Endothelial cell of umbilical vein (primary cell): Measurements from ENCODE around the gene TAF1L. TPM values are rescaled to one million over a fixed set of nuclear protein-coding genes. Genes with fewer than 3 reads are reported as not detected.

Source experiments
- BruUV-seq: library from RNA; stranded (reverse); fragments of 400-500 nt; replicated peaks from 2 replicates; lab custom pipeline; 2021; lab: Mats Ljungman, UMichigan
- CTCF ChIA-PET: fragments of 300-600, 350-600 bp; sonication (Branson Sonifier 250); formaldehyde crosslinking; loops from one replicate; lab custom pipeline; 2021; ENCODE audit warnings: antibody characterized with exemption, inconsistent platforms; lab: Charles Lee
- POLR2A ChIA-PET: fragments of 300-600, 350-600 bp; sonication (Branson Sonifier 250); formaldehyde crosslinking; loops from one replicate; lab custom pipeline; 2021; ENCODE audit warnings: antibody characterized with exemption, inconsistent platforms; lab: Charles Lee
- DNase-seq: peaks from one replicate; pipeline ENCODE4 v3.0.0-alpha.2; 2011; ENCODE audit warnings: low read depth, low spot score
- FAIRE-seq: peaks from 2 replicates; lab custom pipeline; 2011; peaks lifted over from hg19 to GRCh38; lab: Jason Lieb, UNC
- H2AFZ ChIP-seq: 2 replicates; pipeline ENCODE4 v1.6.0; 2012; ENCODE audit warnings: low read depth, low read length, control low read depth, inconsistent platforms
- H3K27ac ChIP-seq: 2 replicates; pipeline ENCODE4 v1.5.1; 2011; ENCODE audit warnings: low read depth, mild to moderate bottlenecking, control low read depth, low read length, moderate library complexity; ENCODE audit not compliant: insufficient read depth
- H3K27me3 ChIP-seq, 2 experiments: 2 replicates each; pipeline versions ENCODE4 v1.6.0 to v1.6.1; 2011; ENCODE audit warnings: low read length in 2 of 2, mixed read lengths in 1 of 2; ENCODE audit not compliant: control insufficient read depth in 2 of 2, insufficient read depth in 2 of 2
- H3K36me3 ChIP-seq, 2 experiments: 2 replicates in 1 of 2; 3 replicates in 1 of 2; pipeline ENCODE4 v1.5.1; 2011; ENCODE audit warnings: low read length in 2 of 2, mild to moderate bottlenecking in 1 of 2, moderate library complexity in 1 of 2; ENCODE audit not compliant: control insufficient read depth in 2 of 2, insufficient read depth in 2 of 2; ENCODE audit errors: extremely low read depth in 1 of 2
- H3K4me1 ChIP-seq: 3 replicates; pipeline ENCODE4 v1.5.1; 2011; ENCODE audit warnings: mild to moderate bottlenecking, low read length; ENCODE audit not compliant: control insufficient read depth, insufficient read depth; ENCODE audit errors: extremely low read depth
- H3K4me2 ChIP-seq: 2 replicates; pipeline ENCODE4 v1.6.1; 2011; ENCODE audit warnings: low read length, control low read depth, mixed read lengths; ENCODE audit not compliant: insufficient read depth
- H3K4me3 ChIP-seq, 3 experiments: fragments of 200-600 bp in 1 of 3; sonication (generic), shearing (Covaris generic) in 1 of 3; replicated peaks in 1 of 3; 2 replicates each; pipeline ENCODE4 v1.5.1; 2011 to 2016; ENCODE audit warnings: control low read depth in 3 of 3, low read length in 3 of 3, mild to moderate bottlenecking in 2 of 3, inconsistent platforms in 1 of 3, low read depth in 1 of 3, moderate library complexity in 1 of 3; ENCODE audit not compliant: insufficient read depth in 1 of 3
- H3K79me2 ChIP-seq: 2 replicates; pipeline ENCODE4 v1.6.0; 2012; ENCODE audit warnings: low read length, inconsistent platforms; ENCODE audit not compliant: control insufficient read depth, insufficient read depth
- H3K9ac ChIP-seq: replicated peaks from 2 replicates; pipeline ENCODE3; 2011; ENCODE audit warnings: low read length, control low read depth; ENCODE audit not compliant: insufficient read depth; ENCODE audit errors: extremely low read depth
- H3K9me1 ChIP-seq: replicated peaks from 3 replicates; pipeline ENCODE4 v1.6.0; 2011; ENCODE audit warnings: mild to moderate bottlenecking, low read length; ENCODE audit not compliant: control insufficient read depth, insufficient read depth; ENCODE audit errors: extremely low read depth
- H3K9me3 ChIP-seq: replicated peaks from 2 replicates; pipeline ENCODE4 v1.5.1; 2012; ENCODE audit warnings: low read length, inconsistent platforms; ENCODE audit not compliant: control insufficient read depth, insufficient read depth
- H4K20me1 ChIP-seq: replicated peaks from 2 replicates; pipeline ENCODE3; 2011; ENCODE audit warnings: mild to moderate bottlenecking, low read length; ENCODE audit not compliant: control insufficient read depth, insufficient read depth; ENCODE audit errors: extremely low read depth
- EZH2 ChIP-seq: IDR thresholded peaks from 2 replicates; pipeline ENCODE4 v1.6.1; 2012; ENCODE audit warnings: borderline replicate concordance, low read depth, mild to moderate bottlenecking, moderate library complexity, low read length, inconsistent platforms; ENCODE audit not compliant: severe bottlenecking
- FOS ChIP-seq: IDR thresholded peaks from 2 replicates; pipeline ENCODE4 v1.6.1; 2011; ENCODE audit warnings: mild to moderate bottlenecking, low read length, moderate library complexity, borderline replicate concordance; ENCODE audit not compliant: insufficient read depth
- GATA2 ChIP-seq: IDR thresholded peaks from 2 replicates; pipeline ENCODE4 v1.7.0; 2011; ENCODE audit warnings: low read depth, mild to moderate bottlenecking, moderate library complexity, mixed read lengths, low read length; ENCODE audit not compliant: insufficient read length, insufficient read depth
- JUN ChIP-seq: IDR thresholded peaks from 2 replicates; pipeline ENCODE4 v1.6.1; 2011; ENCODE audit warnings: borderline replicate concordance, low read depth; ENCODE audit not compliant: insufficient read length, insufficient read depth
- MYC ChIP-seq: IDR thresholded peaks from one replicate; pipeline ENCODE4 v1.6.1; 2011; ENCODE audit warnings: mild to moderate bottlenecking, low read depth, low read length
- POLR2A ChIP-seq: IDR thresholded peaks from 2 replicates; pipeline ENCODE4 v1.6.1; 2012; ENCODE audit warnings: low read depth, mild to moderate bottlenecking, control low read depth, low read length
- POLR2AphosphoS5 ChIP-seq: IDR thresholded peaks from 2 replicates; pipeline ENCODE4 v1.6.1; 2012; ENCODE audit warnings: low read depth, mild to moderate bottlenecking, control low read depth, low read length, moderate library complexity; ENCODE audit not compliant: insufficient read depth
- dilution Hi-C: fragments of 300-500 bp; cut with MboI; formaldehyde crosslinking; loops from one replicate; pipeline ENCODE4 v1.15.0; 2019; ENCODE audit warnings: low sequenced_read_pairs; ENCODE audit not compliant: extremely low pct_ligation_motif_present
- intact Hi-C: fragments of 100-400 bp; cut with micrococcal nuclease; formaldehyde crosslinking; loops from one replicate; pipeline ENCODE4 v1.10.0; 2022
- polyA plus RNA-seq, 4 experiments: library from polyadenylated mRNA; depleted of rRNA in 3 of 4; stranded (reverse) in 3 of 4; unstranded in 1 of 4; fragments of >200 nt; gene quantifications; 2 replicates each; pipeline versions ENCODE4 v1.2.1 to v1.2.3, GENCODE V29; 2011 to 2012; ENCODE audit warnings: missing spikeins in 1 of 4
- total RNA-seq: library from RNA; stranded (reverse); gene quantifications from 2 replicates; pipeline ENCODE4 v1.2.3, GENCODE V29; 2021
- TF ChIP-seq, protein P1 (sequence below), 2 donors: IDR thresholded peaks; 1 replicate in 1 of 2; 2 replicates in 1 of 2; pipeline ENCODE4 v1.5.1; 2011; ENCODE audit warnings: low read length in 2 of 2, mild to moderate bottlenecking in 2 of 2, moderate library complexity in 2 of 2, control low read depth in 1 of 2, inconsistent platforms in 1 of 2, low read depth in 1 of 2; ENCODE audit not compliant: insufficient read depth in 1 of 2; ENCODE audit errors: extremely low read depth in 1 of 2
- TF ChIP-seq, protein P2 (sequence below): IDR thresholded peaks from 2 replicates; pipeline ENCODE4 v1.6.1; 2011; ENCODE audit not compliant: insufficient read depth, insufficient read length

The TAF1L gene
- total and polyA plus RNA-seq, 2 donors (not counting 3 experiments of a cell fraction or from before 2014, with no cell fraction given): not detected

DNA sequence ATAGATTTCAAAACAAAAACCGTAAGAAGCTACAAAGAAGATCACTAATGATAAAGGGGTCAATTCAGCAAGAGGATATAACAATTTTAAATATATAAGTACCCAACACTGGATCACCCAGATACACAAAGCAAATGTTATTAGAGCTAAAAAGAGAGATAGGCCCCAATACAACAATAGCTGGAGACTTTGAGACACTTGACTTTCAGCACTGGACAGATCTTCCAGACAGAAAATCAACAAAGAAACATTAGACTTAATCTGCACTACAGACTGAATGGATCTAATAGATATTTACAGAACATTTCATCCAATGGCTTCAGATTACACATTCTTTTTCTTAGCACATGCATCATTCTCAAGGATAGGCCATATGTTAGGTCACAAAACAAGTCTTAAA, 46.3 kb upstream of the TAF1L start:
- H3K36me3 ChIP-seq: no peaks in the 10 kb centered on the region
- POLR2A ChIA-PET: no interaction called here
- H3K9me1 ChIP-seq: no peaks in the 10 kb centered on the region
- H3K79me2 ChIP-seq: no peaks in the 10 kb centered on the region
- FAIRE-seq (no peak), DNase-seq (no peak)
- H3K27ac ChIP-seq: no peak overlapping the region
- no peaks in the 10 kb centered on the region for H4K20me1 ChIP-seq
- H3K27me3 ChIP-seq: no peaks in the 10 kb centered on the region
- H3K9ac ChIP-seq: no peak overlapping the region
- intact Hi-C loops (no loop called here), dilution Hi-C loops (no loop called here)
- no peak for TF ChIP-seq EZH2
- TF ChIP-seq GATA2: no peak
- TF ChIP-seq MYC: no peak
- TF ChIP-seq, protein P1, sequence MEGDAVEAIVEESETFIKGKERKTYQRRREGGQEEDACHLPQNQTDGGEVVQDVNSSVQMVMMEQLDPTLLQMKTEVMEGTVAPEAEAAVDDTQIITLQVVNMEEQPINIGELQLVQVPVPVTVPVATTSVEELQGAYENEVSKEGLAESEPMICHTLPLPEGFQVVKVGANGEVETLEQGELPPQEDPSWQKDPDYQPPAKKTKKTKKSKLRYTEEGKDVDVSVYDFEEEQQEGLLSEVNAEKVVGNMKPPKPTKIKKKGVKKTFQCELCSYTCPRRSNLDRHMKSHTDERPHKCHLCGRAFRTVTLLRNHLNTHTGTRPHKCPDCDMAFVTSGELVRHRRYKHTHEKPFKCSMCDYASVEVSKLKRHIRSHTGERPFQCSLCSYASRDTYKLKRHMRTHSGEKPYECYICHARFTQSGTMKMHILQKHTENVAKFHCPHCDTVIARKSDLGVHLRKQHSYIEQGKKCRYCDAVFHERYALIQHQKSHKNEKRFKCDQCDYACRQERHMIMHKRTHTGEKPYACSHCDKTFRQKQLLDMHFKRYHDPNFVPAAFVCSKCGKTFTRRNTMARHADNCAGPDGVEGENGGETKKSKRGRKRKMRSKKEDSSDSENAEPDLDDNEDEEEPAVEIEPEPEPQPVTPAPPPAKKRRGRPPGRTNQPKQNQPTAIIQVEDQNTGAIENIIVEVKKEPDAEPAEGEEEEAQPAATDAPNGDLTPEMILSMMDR (IDR thresholded peaks at IDR 0.05; ENCODE audit: extremely low read depth in 1 of 2, insufficient read depth in 1 of 2, low read depth in 1 of 2, low read length in 2 of 2): no peak
- no peak for TF ChIP-seq POLR2AphosphoS5
- no peak for TF ChIP-seq FOS
- no peak for TF ChIP-seq JUN
- TF ChIP-seq POLR2A: no peak
- TF ChIP-seq, protein P2, sequence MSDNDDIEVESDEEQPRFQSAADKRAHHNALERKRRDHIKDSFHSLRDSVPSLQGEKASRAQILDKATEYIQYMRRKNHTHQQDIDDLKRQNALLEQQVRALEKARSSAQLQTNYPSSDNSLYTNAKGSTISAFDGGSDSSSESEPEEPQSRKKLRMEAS: no peak
- H3K4me3 ChIP-seq: no peak overlapping the region
- CTCF ChIA-PET: no interaction called here
- no peaks in the 10 kb centered on the region for H3K9me3 ChIP-seq
- no peaks in the 10 kb centered on the region for H3K4me1 ChIP-seq
- H3K4me2 ChIP-seq: no peak overlapping the region
- H2AFZ ChIP-seq: no peak overlapping the region
- BruUV-seq: no TSS peak
